Heart left ventricle (tissue), 13 donors: ENCODE data around the gene PRDM5.

Experiments used
- POLR2A ChIP-seq, 2 donors: fragments of 450-650 bp; IDR thresholded peaks; one replicate each; pipeline ENCODE4 v1.6.1; 2017; ENCODE audit warnings: antibody characterized with exemption in 2 of 2, mild to moderate bottlenecking in 2 of 2, moderate library complexity in 2 of 2
- TF ChIP-seq, protein P1 (sequence below), 12 donors: fragments of 200-600 bp; sonication (generic) in 4 of 12; IDR thresholded peaks; one replicate each; pipeline versions ENCODE4 v1.5.0 to v1.8.0; 2018 to 2022; ENCODE audit warnings: antibody characterized with exemption in 12 of 12, mild to moderate bottlenecking in 5 of 12
- donor health status: ischemic (EF 13 %, LVEDD 7.1; RV severe dilation, severe dysfunction).
- donor health status: DM: no; HTN: yes; CAD: no.
- donor health status: DM: no; HTN: no; CAD: no.
- donor health status: ischemic (EF 25% LVEDD 6.9; RV normal size, moderate dysfunction).
- donor health status: ischemic (EF 25% LVEDD 5.7; RV mildly dilated, moderate dysfunction).
- donor health status: ischemic (EF 35%, LVEDD 5.7; RV mildly dilated, moderate dysfunction).
- donor health status: nonischemic (EF 11% LVEDD 7.7; RV severe dilation, severe dysfunction).
- donor health status: DM: yes; HTN: yes; CAD: no.
- donor health status: PGD.
- donor health status: ischemic (EF 29% LVEDD 5.4; RV normal size, mild dysfunction).
- donor health status: nonischemic (EF 23%, LVEDD 6.1; RV moderate dilation, normal function).

DNA sequence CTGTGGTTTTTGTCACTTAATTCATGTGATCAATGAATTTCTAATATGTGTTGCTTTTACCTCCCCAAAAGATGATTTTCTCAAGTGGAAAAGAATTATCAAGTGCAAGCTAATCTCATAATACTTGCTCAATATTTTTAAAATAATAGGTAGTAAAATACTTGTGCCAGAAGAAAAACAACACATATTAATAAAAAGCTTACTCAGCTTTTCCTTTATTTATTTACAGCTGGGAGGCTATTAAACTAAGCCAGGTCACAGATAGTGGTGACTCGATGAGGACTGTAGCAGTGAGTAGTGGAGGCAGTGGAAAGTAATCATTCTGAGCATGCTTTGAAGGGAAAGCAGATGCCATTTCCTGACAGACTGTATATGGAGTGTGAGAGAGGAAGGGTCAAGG is 96.1 kb downstream of the PRDM5 start:
- TF ChIP-seq, protein P1, sequence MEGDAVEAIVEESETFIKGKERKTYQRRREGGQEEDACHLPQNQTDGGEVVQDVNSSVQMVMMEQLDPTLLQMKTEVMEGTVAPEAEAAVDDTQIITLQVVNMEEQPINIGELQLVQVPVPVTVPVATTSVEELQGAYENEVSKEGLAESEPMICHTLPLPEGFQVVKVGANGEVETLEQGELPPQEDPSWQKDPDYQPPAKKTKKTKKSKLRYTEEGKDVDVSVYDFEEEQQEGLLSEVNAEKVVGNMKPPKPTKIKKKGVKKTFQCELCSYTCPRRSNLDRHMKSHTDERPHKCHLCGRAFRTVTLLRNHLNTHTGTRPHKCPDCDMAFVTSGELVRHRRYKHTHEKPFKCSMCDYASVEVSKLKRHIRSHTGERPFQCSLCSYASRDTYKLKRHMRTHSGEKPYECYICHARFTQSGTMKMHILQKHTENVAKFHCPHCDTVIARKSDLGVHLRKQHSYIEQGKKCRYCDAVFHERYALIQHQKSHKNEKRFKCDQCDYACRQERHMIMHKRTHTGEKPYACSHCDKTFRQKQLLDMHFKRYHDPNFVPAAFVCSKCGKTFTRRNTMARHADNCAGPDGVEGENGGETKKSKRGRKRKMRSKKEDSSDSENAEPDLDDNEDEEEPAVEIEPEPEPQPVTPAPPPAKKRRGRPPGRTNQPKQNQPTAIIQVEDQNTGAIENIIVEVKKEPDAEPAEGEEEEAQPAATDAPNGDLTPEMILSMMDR (IDR thresholded peaks at IDR 0.05): no peak
- TF ChIP-seq POLR2A (IDR thresholded peaks at IDR 0.05): no peak
